Measurements from ENCODE around the gene TFCP2L1. TPM values are rescaled to one million over a fixed set of nuclear protein-coding genes. Genes with fewer than 3 reads are reported as not detected.

The TFCP2L1 gene
- total and polyA plus RNA-seq, 2 donors (not counting 1 experiment from before 2014, with no cell fraction given) = not detected

GRCh38 chr2:121253021-121253673, 31.9 kb downstream of the TFCP2L1 start:
- no peaks in the 10 kb centered on the region for H4K20me1 ChIP-seq (ENCODE audit: control insufficient read depth, extremely low read depth, insufficient read depth, low read length)
- no peak overlapping the region for H3K9ac ChIP-seq (ENCODE audit: insufficient read depth, low read length)
- no peak for DNase-seq (ENCODE audit: low read depth in 2 of 2)
- H3K27me3 ChIP-seq (ENCODE audit: control insufficient read depth, insufficient read depth, low read length) = peaks cover 4% of the 10 kb centered on the region
- H2AFZ ChIP-seq (ENCODE audit: low read length) = no peak overlapping the region
- no peaks in the 10 kb centered on the region for H3K79me2 ChIP-seq (ENCODE audit: control insufficient read depth, insufficient read depth, low read length)
- H3K36me3 ChIP-seq (ENCODE audit: control insufficient read depth, insufficient read depth, low read length) = no peaks in the 10 kb centered on the region
- H3K27ac ChIP-seq (ENCODE audit: insufficient read depth, low read length) = no peak overlapping the region
- H3K9me3 ChIP-seq (ENCODE audit: control insufficient read depth, insufficient read depth, low read depth, low read length) = no peaks in the 10 kb centered on the region
- no peak overlapping the region for H3K4me3 ChIP-seq (replicated peaks in 1 of 4; ENCODE audit: control extremely low read depth in 1 of 4, insufficient read depth in 1 of 4, low read depth in 3 of 4, low read length in 4 of 4)
- no peaks in the 10 kb centered on the region for H3K4me1 ChIP-seq (ENCODE audit: control insufficient read depth, extremely low read depth, insufficient read depth, low read length)
- H3K4me2 ChIP-seq (ENCODE audit: extremely low read depth, insufficient read depth, low read length) = no peak overlapping the region
- TF ChIP-seq CTCF (conservative IDR thresholded peaks at IDR 0.05 in 1 of 2, IDR thresholded peaks at IDR 0.05 in 1 of 2; ENCODE audit: low read depth in 1 of 2, low read length in 2 of 2) (no peak), EZH2 (IDR thresholded peaks at IDR 0.05; ENCODE audit: low read length, missing control alignments) (no peak)

GRCh38 chr2:121251497-121251896, 33.5 kb downstream of the TFCP2L1 start:
- Histone ChIP-seq H4K20me1 (ENCODE audit: control insufficient read depth, extremely low read depth, insufficient read depth, low read length) (no peaks in the 10 kb centered on the region), H3K36me3 (ENCODE audit: control insufficient read depth, insufficient read depth, low read length) (no peaks in the 10 kb centered on the region), H3K4me1 (ENCODE audit: control insufficient read depth, extremely low read depth, insufficient read depth, low read length) (no peaks in the 10 kb centered on the region), H3K4me3 (replicated peaks in 1 of 4; ENCODE audit: control extremely low read depth in 1 of 4, insufficient read depth in 1 of 4, low read depth in 3 of 4, low read length in 4 of 4) (no peak overlapping the region), H3K79me2 (ENCODE audit: control insufficient read depth, insufficient read depth, low read length) (no peaks in the 10 kb centered on the region), H3K27me3 (ENCODE audit: control insufficient read depth, insufficient read depth, low read length) (peaks cover 4% of the 10 kb centered on the region), H3K4me2 (ENCODE audit: extremely low read depth, insufficient read depth, low read length) (no peak overlapping the region), H3K9me3 (ENCODE audit: control insufficient read depth, insufficient read depth, low read depth, low read length) (no peaks in the 10 kb centered on the region), H3K9ac (ENCODE audit: insufficient read depth, low read length) (no peak overlapping the region), H2AFZ (ENCODE audit: low read length) (no peak overlapping the region), H3K27ac (ENCODE audit: insufficient read depth, low read length) (no peak overlapping the region)
- DNase-seq (ENCODE audit: low read depth in 2 of 2) = no peak
- TF ChIP-seq CTCF (conservative IDR thresholded peaks at IDR 0.05 in 1 of 2, IDR thresholded peaks at IDR 0.05 in 1 of 2; ENCODE audit: low read depth in 1 of 2, low read length in 2 of 2) (no peak), EZH2 (IDR thresholded peaks at IDR 0.05; ENCODE audit: low read length, missing control alignments) (no peak)

- Histone ChIP-seq H2AFZ (ENCODE audit: low read length) (no peak overlapping the region), H3K36me3 (ENCODE audit: control insufficient read depth, insufficient read depth, low read length) (no peaks in the 10 kb centered on the region), H3K9me3 (ENCODE audit: control insufficient read depth, insufficient read depth, low read depth, low read length) (no peaks in the 10 kb centered on the region), H3K79me2 (ENCODE audit: control insufficient read depth, insufficient read depth, low read length) (no peaks in the 10 kb centered on the region), H3K4me3 (replicated peaks in 1 of 4; ENCODE audit: control extremely low read depth in 1 of 4, insufficient read depth in 1 of 4, low read depth in 3 of 4, low read length in 4 of 4) (no peak overlapping the region), H3K27me3 (ENCODE audit: control insufficient read depth, insufficient read depth, low read length) (no peaks in the 10 kb centered on the region), H4K20me1 (ENCODE audit: control insufficient read depth, extremely low read depth, insufficient read depth, low read length) (no peaks in the 10 kb centered on the region), H3K27ac (ENCODE audit: insufficient read depth, low read length) (no peak overlapping the region), H3K9ac (ENCODE audit: insufficient read depth, low read length) (no peak overlapping the region), H3K4me1 (ENCODE audit: control insufficient read depth, extremely low read depth, insufficient read depth, low read length) (no peaks in the 10 kb centered on the region), H3K4me2 (ENCODE audit: extremely low read depth, insufficient read depth, low read length) (no peak overlapping the region)
- TF ChIP-seq EZH2 (IDR thresholded peaks at IDR 0.05; ENCODE audit: low read length, missing control alignments) (no peak), CTCF (conservative IDR thresholded peaks at IDR 0.05 in 1 of 2, IDR thresholded peaks at IDR 0.05 in 1 of 2; ENCODE audit: low read depth in 1 of 2, low read length in 2 of 2) (no peak)
- DNase-seq (ENCODE audit: low read depth in 2 of 2) = no peak
Observed at GRCh38 chr2:121248766-121249343, 36.1 kb downstream of the TFCP2L1 start.

All from fibroblast of lung (primary cell).